H9 (cell line): ENCODE data around the gene SLC26A2. TPM values are rescaled to one million over a fixed set of nuclear protein-coding genes. Genes with fewer than 3 reads are reported as not detected.

ENCODE experiments used
- DNase-seq: peaks from one replicate; pipeline ENCODE4 v3.0.0-alpha.2; 2017
- H2AFZ ChIP-seq: one replicate; pipeline ENCODE4 v1.6.1; 2013; ENCODE audit warnings: mild to moderate bottlenecking, low read length, control low read depth, moderate library complexity
- H2AK5ac ChIP-seq: 2 replicates; pipeline ENCODE4 v1.6.1; 2013; ENCODE audit warnings: low read length, control low read depth, mixed read lengths; ENCODE audit not compliant: insufficient read length
- H2BK120ac ChIP-seq: one replicate; pipeline ENCODE4 v1.6.1; 2013; ENCODE audit warnings: low read depth, mild to moderate bottlenecking, low read length, control low read depth, inconsistent platforms; ENCODE audit not compliant: poor library complexity, severe bottlenecking
- H2BK12ac ChIP-seq: 2 replicates; pipeline ENCODE4 v1.6.1; 2013; ENCODE audit warnings: low read length, control low read depth, mixed read lengths, low read depth; ENCODE audit not compliant: insufficient read length
- H2BK15ac ChIP-seq: 2 replicates; pipeline ENCODE4 v1.6.1; 2013; ENCODE audit warnings: low read depth, low read length, control low read depth
- H2BK20ac ChIP-seq: one replicate; pipeline ENCODE4 v1.6.1; 2013; ENCODE audit warnings: low read depth, mild to moderate bottlenecking, low read length, control low read depth, inconsistent platforms; ENCODE audit not compliant: poor library complexity, severe bottlenecking
- H2BK5ac ChIP-seq: 2 replicates; pipeline ENCODE4 v1.6.1; 2013; ENCODE audit warnings: low read length, control low read depth, mixed read lengths; ENCODE audit not compliant: insufficient read length
- H3K14ac ChIP-seq: 2 replicates; pipeline ENCODE4 v1.6.1; 2013; ENCODE audit warnings: low read length, control low read depth; ENCODE audit not compliant: insufficient read depth
- H3K18ac ChIP-seq: 2 replicates; pipeline ENCODE4 v1.6.1; 2013; ENCODE audit warnings: low read depth, mild to moderate bottlenecking, mixed read lengths, low read length, control low read depth; ENCODE audit not compliant: insufficient read length
- H3K23ac ChIP-seq: 2 replicates; pipeline ENCODE4 v1.6.1; 2013; ENCODE audit warnings: low read length, control low read depth, mixed read lengths, low read depth; ENCODE audit not compliant: insufficient read length
- H3K23me2 ChIP-seq: 2 replicates; pipeline ENCODE4 v1.6.1; 2013; ENCODE audit warnings: low read depth, mild to moderate bottlenecking, mixed read lengths, low read length, control low read depth; ENCODE audit not compliant: insufficient read length, poor library complexity, severe bottlenecking
- H3K27ac ChIP-seq: 2 replicates; pipeline ENCODE4 v1.5.1; 2013; ENCODE audit warnings: low read length, control low read depth, mixed read lengths, low read depth; ENCODE audit not compliant: insufficient read length
- H3K27me3 ChIP-seq: 2 replicates; pipeline ENCODE4 v1.6.1; 2013; ENCODE audit warnings: low read length, control low read depth, inconsistent platforms; ENCODE audit not compliant: insufficient read depth
- H3K4ac ChIP-seq: 2 replicates; pipeline ENCODE4 v1.6.1; 2013; ENCODE audit warnings: low read depth, mild to moderate bottlenecking, control low read depth, inconsistent platforms, low read length, moderate library complexity
- H3K4me1 ChIP-seq: 2 replicates; pipeline ENCODE4 v1.6.1; 2013; ENCODE audit warnings: low read length, control low read depth, inconsistent platforms; ENCODE audit not compliant: insufficient read depth
- H3K4me2 ChIP-seq: 2 replicates; pipeline ENCODE4 v1.6.1; 2013; ENCODE audit warnings: low read length, control low read depth, mixed read lengths; ENCODE audit not compliant: insufficient read length, insufficient read depth
- H3K56ac ChIP-seq: 2 replicates; pipeline ENCODE4 v1.6.1; 2013; ENCODE audit warnings: low read depth, mild to moderate bottlenecking, mixed read lengths, low read length, control low read depth; ENCODE audit not compliant: insufficient read length
- H3K79me1 ChIP-seq: 2 replicates; pipeline ENCODE4 v1.6.1; 2013; ENCODE audit warnings: low read depth, mild to moderate bottlenecking, moderate library complexity, low read length, control low read depth, inconsistent platforms; ENCODE audit not compliant: insufficient read depth, poor library complexity, severe bottlenecking
- H3K79me2 ChIP-seq: 2 replicates; pipeline ENCODE4 v1.6.1; 2013; ENCODE audit warnings: low read length, control low read depth, inconsistent platforms; ENCODE audit not compliant: insufficient read depth
- H3K9ac ChIP-seq: 2 replicates; pipeline ENCODE4 v1.6.1; 2013; ENCODE audit warnings: low read length, control low read depth, mixed read lengths; ENCODE audit not compliant: insufficient read length; ENCODE audit errors: extremely low read depth
- H3K9me3 ChIP-seq: one replicate; pipeline ENCODE4 v1.6.1; 2013; ENCODE audit warnings: low read depth, low read length, inconsistent platforms; ENCODE audit not compliant: control insufficient read depth
- H3T11ph ChIP-seq: one replicate; pipeline ENCODE4 v1.6.1; 2013; ENCODE audit warnings: mild to moderate bottlenecking, low read length, control low read depth, inconsistent platforms
- H4K20me1 ChIP-seq: one replicate; pipeline ENCODE4 v1.6.1; 2013; ENCODE audit not compliant: control insufficient read depth, insufficient read length, insufficient read depth
- H4K5ac ChIP-seq: 2 replicates; pipeline ENCODE4 v1.6.1; 2013; ENCODE audit warnings: low read depth, mild to moderate bottlenecking, mixed read lengths, low read length, control low read depth; ENCODE audit not compliant: insufficient read length
- H4K8ac ChIP-seq: replicated peaks from 2 replicates; pipeline ENCODE4 v1.6.1; 2013; ENCODE audit warnings: low read length, control low read depth, mixed read lengths, low read depth; ENCODE audit not compliant: insufficient read length
- H4K91ac ChIP-seq: 2 replicates; pipeline ENCODE4 v1.6.1; 2013; ENCODE audit warnings: low read depth, mild to moderate bottlenecking, moderate library complexity, mixed read lengths, low read length, control low read depth; ENCODE audit not compliant: insufficient read length
- H3K27ac Mint-ChIP-seq, 3 experiments: 2 replicates in 2 of 3; 3 replicates in 1 of 3; pipeline ENCODE4 v1.8.0; 2020 to 2021; ENCODE audit warnings: mixed read lengths in 3 of 3, mild to moderate bottlenecking in 1 of 3, moderate library complexity in 1 of 3
- H3K27me3 Mint-ChIP-seq: 2 replicates; pipeline ENCODE4 v1.8.0; 2021; ENCODE audit warnings: low read depth, mild to moderate bottlenecking, moderate library complexity, mixed read lengths
- H3K36me3 Mint-ChIP-seq, 3 experiments: 2 replicates in 2 of 3; 3 replicates in 1 of 3; pipeline ENCODE4 v1.8.0; 2020 to 2021; ENCODE audit warnings: low read depth in 3 of 3, mixed read lengths in 3 of 3; ENCODE audit not compliant: insufficient read depth in 1 of 3
- H3K4me1 Mint-ChIP-seq, 2 experiments: 2 replicates each; pipeline ENCODE4 v1.8.0; 2020; ENCODE audit warnings: mixed read lengths in 2 of 2
- H3K4me3 Mint-ChIP-seq, 2 experiments: 2 replicates in 1 of 2; 3 replicates in 1 of 2; pipeline ENCODE4 v1.8.0; 2020 to 2021; ENCODE audit warnings: mild to moderate bottlenecking in 2 of 2, mixed read lengths in 2 of 2, moderate library complexity in 1 of 2
- H3K9me3 Mint-ChIP-seq, 2 experiments: 2 replicates in 1 of 2; 3 replicates in 1 of 2; pipeline ENCODE4 v1.8.0; 2020; ENCODE audit warnings: mild to moderate bottlenecking in 2 of 2, mixed read lengths in 2 of 2, moderate library complexity in 1 of 2
- WGBS: extraction: QIAGEN DNeasy Blood & Tissue Kit; methylation state at CpG from one replicate; pipeline ENCODE4 v1.1.7; 2013; ENCODE audit warnings: missing lambda C conversion rate, low lambda C conversion rate, mixed read lengths; ENCODE audit not compliant: insufficient read length; ENCODE audit errors: extremely low coverage; 5-methylcytosine and 5-hydroxymethylcytosine counted together
- total RNA-seq: library from RNA; stranded (reverse); gene quantifications from 2 replicates; pipeline ENCODE4 v1.2.1, GENCODE V29; 2021
- TF ChIP-seq, protein P1 (sequence below): fragments of 200-600 bp; sonication (generic); conservative IDR thresholded peaks from 3 replicates; pipeline ENCODE4 v1.8.0; 2021; ENCODE audit warnings: antibody characterized with exemption, mild to moderate bottlenecking

Gene SLC26A2
- total RNA-seq, 1 experiment from 2014 or later: 5.9 TPM

DNA sequence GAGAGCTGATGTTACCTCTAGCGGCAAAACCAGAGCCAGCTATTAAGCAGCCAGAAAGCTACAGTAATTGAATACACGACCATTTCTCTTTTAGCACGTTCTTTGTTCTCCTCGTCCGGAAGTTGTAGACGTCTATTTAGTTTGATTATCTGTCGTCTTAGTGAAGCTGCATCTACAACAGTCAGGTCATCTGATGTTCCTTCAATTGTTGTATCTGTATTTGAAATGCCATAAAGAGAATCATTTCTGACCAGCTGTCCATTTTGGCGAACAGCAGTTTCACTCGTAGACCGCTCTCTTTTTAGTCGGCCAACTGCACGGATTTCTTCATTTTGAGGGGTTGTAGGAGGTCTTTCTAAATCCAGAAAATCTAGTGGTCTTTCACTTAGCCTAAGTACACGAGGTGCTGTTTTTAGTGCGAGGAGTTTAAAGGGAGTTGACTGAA, 28.5 kb upstream of the SLC26A2 start:
- Histone ChIP-seq H3K4me2 (no peak overlapping the region), H3K23me2 (no peaks in the 10 kb centered on the region), H4K20me1 (no peaks in the 10 kb centered on the region), H3K9me3 (no peaks in the 10 kb centered on the region), H3K27ac (no peak overlapping the region), H2AFZ (no peak overlapping the region), H3T11ph (no peak overlapping the region), H4K5ac (no peak overlapping the region), H3K4ac (no peak overlapping the region), H3K23ac (no peak overlapping the region), H3K79me2 (no peaks in the 10 kb centered on the region), H2BK12ac (no peak overlapping the region), H2BK5ac (no peak overlapping the region), H2BK120ac (no peak overlapping the region), H3K9ac (no peak overlapping the region), H4K8ac (no peak overlapping the region), H3K56ac (no peak overlapping the region), H3K79me1 (no peaks in the 10 kb centered on the region), H2BK15ac (no peak overlapping the region), H3K18ac (no peak overlapping the region), H4K91ac (no peak overlapping the region), H3K27me3 (no peaks in the 10 kb centered on the region; the same call in 1 of the 2 replicates), H2BK20ac (no peak overlapping the region), H2AK5ac (no peak overlapping the region), H3K14ac (no peak overlapping the region), H3K4me1 (no peaks in the 10 kb centered on the region)
- WGBS: no CpG with 5 or more reads among the region's 14 CpGs
- no peak overlapping the region for H3K27ac Mint-ChIP-seq
- TF ChIP-seq, protein P1, sequence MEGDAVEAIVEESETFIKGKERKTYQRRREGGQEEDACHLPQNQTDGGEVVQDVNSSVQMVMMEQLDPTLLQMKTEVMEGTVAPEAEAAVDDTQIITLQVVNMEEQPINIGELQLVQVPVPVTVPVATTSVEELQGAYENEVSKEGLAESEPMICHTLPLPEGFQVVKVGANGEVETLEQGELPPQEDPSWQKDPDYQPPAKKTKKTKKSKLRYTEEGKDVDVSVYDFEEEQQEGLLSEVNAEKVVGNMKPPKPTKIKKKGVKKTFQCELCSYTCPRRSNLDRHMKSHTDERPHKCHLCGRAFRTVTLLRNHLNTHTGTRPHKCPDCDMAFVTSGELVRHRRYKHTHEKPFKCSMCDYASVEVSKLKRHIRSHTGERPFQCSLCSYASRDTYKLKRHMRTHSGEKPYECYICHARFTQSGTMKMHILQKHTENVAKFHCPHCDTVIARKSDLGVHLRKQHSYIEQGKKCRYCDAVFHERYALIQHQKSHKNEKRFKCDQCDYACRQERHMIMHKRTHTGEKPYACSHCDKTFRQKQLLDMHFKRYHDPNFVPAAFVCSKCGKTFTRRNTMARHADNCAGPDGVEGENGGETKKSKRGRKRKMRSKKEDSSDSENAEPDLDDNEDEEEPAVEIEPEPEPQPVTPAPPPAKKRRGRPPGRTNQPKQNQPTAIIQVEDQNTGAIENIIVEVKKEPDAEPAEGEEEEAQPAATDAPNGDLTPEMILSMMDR: no peak
- peaks cover 24% of the 10 kb centered on the region for H3K27me3 Mint-ChIP-seq
- H3K4me1 Mint-ChIP-seq: no peaks in the 10 kb centered on the region
- H3K9me3 Mint-ChIP-seq: no peaks in the 10 kb centered on the region
- no peak overlapping the region for H3K4me3 Mint-ChIP-seq
- no peaks in the 10 kb centered on the region for H3K36me3 Mint-ChIP-seq
- no peak for DNase-seq
